ENCODE measurements around the gene SNED1.

SNED1 gene

DNA sequence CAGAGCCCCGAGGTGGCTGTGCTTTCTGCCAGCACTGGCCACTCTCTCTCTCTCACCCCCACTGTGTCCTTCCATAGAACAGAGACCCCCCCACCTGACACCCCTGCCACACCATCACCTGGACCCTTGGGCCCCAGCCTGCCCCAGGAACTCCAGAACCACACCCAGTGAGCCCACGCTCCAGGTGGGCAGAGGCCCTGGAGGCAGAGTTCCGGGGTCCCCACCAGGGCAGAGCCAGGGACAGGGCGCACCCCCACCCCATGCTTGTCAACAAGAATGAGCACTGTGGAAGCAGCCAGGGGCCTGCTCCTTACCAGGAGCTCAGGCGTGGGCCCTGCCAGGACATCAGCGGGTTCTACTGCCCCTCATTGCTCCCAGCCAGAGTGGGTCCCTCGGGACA is 136.3 kb downstream of the SNED1 start:
- TF ChIP-seq, protein P1, sequence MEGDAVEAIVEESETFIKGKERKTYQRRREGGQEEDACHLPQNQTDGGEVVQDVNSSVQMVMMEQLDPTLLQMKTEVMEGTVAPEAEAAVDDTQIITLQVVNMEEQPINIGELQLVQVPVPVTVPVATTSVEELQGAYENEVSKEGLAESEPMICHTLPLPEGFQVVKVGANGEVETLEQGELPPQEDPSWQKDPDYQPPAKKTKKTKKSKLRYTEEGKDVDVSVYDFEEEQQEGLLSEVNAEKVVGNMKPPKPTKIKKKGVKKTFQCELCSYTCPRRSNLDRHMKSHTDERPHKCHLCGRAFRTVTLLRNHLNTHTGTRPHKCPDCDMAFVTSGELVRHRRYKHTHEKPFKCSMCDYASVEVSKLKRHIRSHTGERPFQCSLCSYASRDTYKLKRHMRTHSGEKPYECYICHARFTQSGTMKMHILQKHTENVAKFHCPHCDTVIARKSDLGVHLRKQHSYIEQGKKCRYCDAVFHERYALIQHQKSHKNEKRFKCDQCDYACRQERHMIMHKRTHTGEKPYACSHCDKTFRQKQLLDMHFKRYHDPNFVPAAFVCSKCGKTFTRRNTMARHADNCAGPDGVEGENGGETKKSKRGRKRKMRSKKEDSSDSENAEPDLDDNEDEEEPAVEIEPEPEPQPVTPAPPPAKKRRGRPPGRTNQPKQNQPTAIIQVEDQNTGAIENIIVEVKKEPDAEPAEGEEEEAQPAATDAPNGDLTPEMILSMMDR (IDR thresholded peaks at IDR 0.05; ENCODE audit: low read depth, low read length) = no peak
- no peaks in the 10 kb centered on the region for H3K27me3 ChIP-seq
- H3K4me3 ChIP-seq (ENCODE audit: low read depth, low read length) = no peak overlapping the region
- no peaks in the 10 kb centered on the region for H3K4me1 ChIP-seq
- DNase-seq = no peak
- no peaks in the 10 kb centered on the region for H3K9me3 ChIP-seq
- peaks cover 10% of the 10 kb centered on the region for H3K36me3 ChIP-seq

DNA sequence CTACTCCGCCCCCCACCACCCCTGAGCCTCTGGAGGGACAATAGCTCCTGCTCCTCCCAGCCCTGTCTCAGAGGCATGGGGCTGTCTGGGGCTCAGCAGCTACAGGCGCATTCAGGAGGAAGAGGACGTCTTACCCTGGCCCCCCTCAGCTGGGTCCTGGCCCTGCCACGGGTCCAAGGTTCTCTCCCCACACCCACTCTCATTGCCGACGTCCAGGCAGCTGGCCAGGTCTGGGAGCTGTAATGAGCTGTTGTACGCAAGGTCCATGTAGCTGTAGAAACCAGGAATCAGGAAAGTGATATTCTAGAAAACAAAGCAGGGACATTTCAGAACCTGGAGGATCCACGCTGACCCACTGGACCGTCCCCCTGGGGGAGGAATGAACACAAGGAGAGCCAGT is 137.3 kb downstream of the SNED1 start:
- no peak overlapping the region for H3K4me3 ChIP-seq (ENCODE audit: low read depth, low read length)
- H3K4me1 ChIP-seq = no peaks in the 10 kb centered on the region
- H3K9me3 ChIP-seq = no peaks in the 10 kb centered on the region
- no peak for DNase-seq
- H3K36me3 ChIP-seq = peaks cover 13% of the 10 kb centered on the region
- TF ChIP-seq, protein P1 (IDR thresholded peaks at IDR 0.05; ENCODE audit: low read depth, low read length) = no peak
- H3K27me3 ChIP-seq = no peaks in the 10 kb centered on the region

DNA sequence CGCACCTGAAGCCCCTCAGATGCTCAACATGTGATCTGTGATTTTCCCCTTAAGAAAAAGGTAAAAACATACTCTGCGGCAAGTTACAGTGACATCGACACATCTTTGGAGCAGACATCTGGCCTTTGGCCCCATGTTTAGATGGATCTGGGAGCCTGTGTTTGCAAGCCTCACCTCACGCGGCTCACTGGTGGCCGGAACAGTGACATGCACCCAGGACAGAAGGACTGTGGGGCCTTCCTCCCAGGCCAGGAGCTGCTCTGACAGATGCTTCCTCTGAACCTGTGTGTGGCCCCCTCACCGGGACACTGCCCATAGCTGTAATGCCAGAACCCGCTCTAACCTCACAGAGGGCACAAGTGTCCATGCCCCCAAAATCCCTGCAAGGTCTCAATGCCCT is 137.8 kb downstream of the SNED1 start:
- TF ChIP-seq, protein P1 (IDR thresholded peaks at IDR 0.05; ENCODE audit: low read depth, low read length) = no peak
- Histone ChIP-seq H3K9me3 (no peaks in the 10 kb centered on the region), H3K36me3 (peaks cover 13% of the 10 kb centered on the region), H3K27me3 (no peaks in the 10 kb centered on the region), H3K4me1 (no peaks in the 10 kb centered on the region), H3K4me3 (ENCODE audit: low read depth, low read length) (no peak overlapping the region)
- DNase-seq = no peak

DNA sequence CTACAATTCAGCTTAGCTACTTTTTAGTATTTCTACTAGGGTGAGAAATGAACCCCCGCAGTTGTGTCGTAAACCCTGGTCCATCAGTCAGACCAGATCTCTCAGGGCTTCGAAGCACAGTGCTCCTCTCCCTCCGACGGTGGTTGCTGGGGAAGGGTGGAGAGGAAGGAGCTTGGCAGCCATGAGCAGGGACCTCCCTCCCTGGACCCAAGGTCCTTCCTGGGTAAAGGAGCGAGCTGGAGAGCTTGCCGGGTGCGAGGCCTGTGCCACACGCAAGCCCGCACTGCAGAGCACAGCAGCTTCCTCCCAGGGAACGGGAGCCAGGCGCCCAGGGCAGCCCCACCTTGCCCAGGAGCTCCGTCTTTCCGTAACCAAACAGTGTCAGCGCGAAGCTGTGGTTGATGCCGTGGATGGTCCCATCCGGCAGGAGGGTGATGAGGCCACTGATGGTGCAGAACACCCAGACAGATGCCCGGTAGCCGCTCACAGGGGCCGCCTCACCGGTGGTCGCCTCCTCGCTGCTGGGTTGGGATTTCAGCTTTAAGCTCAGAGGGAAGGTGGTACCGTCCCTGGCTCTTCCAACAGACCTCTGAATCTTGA is 138.3 kb downstream of the SNED1 start:
- no peak for DNase-seq
- Histone ChIP-seq H3K9me3 (no peaks in the 10 kb centered on the region), H3K27me3 (no peaks in the 10 kb centered on the region), H3K4me3 (ENCODE audit: low read depth, low read length) (no peak overlapping the region), H3K36me3 (peaks cover 13% of the 10 kb centered on the region), H3K4me1 (no peaks in the 10 kb centered on the region)
- TF ChIP-seq, protein P1 (IDR thresholded peaks at IDR 0.05; ENCODE audit: low read depth, low read length) = no peak

DNA sequence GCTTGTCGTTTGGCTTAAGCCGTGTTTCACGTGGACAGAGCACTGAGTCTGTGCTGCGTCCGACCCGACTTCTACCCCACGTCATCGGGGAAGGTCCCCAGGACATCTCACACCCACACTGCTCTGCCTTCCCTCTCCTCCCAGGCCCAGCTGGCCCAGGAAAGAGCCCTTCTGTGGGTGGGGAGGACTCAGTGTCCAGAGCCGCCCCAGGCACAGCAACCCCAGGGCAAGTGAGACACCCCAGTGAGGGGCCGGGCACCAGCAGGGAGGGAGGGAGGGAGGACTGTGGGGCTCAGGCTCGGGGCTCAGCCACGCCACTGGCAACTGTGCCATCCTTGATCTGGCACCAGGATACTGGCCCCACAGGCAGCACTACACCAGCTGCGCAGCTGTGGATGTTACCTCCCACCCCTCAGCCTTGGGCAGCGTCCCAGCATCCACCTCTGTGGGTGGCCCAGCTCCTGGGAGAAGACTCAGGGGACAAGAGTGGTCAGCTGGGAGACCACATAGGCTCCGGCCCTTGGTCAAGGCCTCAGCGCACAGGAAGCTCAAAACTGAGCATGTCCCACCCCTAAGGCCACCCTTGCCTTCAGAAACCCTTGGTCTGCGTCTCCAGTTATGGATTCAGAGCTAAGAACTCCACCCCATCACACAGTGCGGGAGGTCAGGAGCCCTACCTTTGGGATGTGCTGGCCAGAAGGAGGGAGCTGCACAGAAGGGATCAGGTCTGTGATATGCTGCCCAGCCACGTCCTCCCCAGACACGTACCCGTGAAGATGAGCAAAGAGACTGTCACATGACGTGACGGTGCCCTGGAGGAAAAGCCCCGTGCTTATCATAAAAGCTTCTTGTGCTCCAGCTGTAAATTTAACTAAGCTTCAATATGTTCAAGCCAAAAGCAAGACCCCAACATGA is 139.1 kb downstream of the SNED1 start:
- H3K4me3 ChIP-seq (ENCODE audit: low read depth, low read length) = no peak overlapping the region
- no peaks in the 10 kb centered on the region for H3K4me1 ChIP-seq
- H3K36me3 ChIP-seq = peaks cover 13% of the 10 kb centered on the region
- H3K9me3 ChIP-seq = no peaks in the 10 kb centered on the region
- DNase-seq = no peak
- TF ChIP-seq, protein P1 (IDR thresholded peaks at IDR 0.05; ENCODE audit: low read depth, low read length) = no peak
- no peaks in the 10 kb centered on the region for H3K27me3 ChIP-seq

DNA sequence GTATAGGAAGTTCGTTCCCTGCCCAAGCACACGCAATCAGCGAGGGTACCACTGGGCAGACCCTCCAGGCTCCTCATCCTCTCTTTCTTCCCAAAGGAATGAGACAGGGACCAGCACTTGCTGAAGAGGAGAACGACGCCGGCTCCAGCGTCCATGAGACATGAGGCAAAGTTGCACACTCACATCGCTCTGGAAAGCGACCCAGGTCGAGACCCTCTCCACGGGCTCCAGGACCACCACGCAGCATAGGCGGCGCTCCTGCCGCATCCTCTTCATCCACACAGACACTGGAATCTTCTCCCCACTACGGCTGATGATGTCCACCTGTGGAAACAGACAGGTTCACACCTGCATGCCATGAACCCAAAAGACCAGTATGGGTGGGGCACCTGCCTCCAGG is 140.1 kb downstream of the SNED1 start:
- DNase-seq = no peak
- TF ChIP-seq, protein P1 (IDR thresholded peaks at IDR 0.05; ENCODE audit: low read depth, low read length) = no peak

More for the DNA sequence above, 140.1 kb downstream of the SNED1 start:
- H3K4me3 ChIP-seq (ENCODE audit: low read depth, low read length) = no peak overlapping the region
- no peaks in the 10 kb centered on the region for H3K9me3 ChIP-seq
- H3K36me3 ChIP-seq = peaks cover 13% of the 10 kb centered on the region
- H3K4me1 ChIP-seq = no peaks in the 10 kb centered on the region
- H3K27me3 ChIP-seq = no peaks in the 10 kb centered on the region
